Posterior vena cava (tissue), 2 donors: Measurements from ENCODE around the gene TMEM95. TPM values are rescaled to one million over a fixed set of nuclear protein-coding genes. Genes with fewer than 3 reads are reported as not detected.
"Not testable (repeated sequence)": the region's sequence is repeated elsewhere in the genome, so short reads cannot be mapped to it uniquely, and the experiment has no call there.

Experiments used
- DNase-seq: peaks from one replicate; pipeline ENCODE4 v3.0.0-alpha.2; 2020; ENCODE audit warnings: low spot score
- intact Hi-C, 2 donors: fragments of 100-400 bp; cut with DNase I; formaldehyde crosslinking; loops; one replicate each; pipeline versions ENCODE4 v1.14.1 to v1.14.2; 2022 to 2023
- total RNA-seq, 2 donors: library from RNA; stranded (reverse); fragmentation: NEBNext Ultra II Directional; extraction: Animal tissue kit (Norgen Biotek cat#: 25700); gene quantifications; one replicate each; pipeline ENCODE4 v1.2.1, GENCODE V29; 2021
- donor health status: DM: yes; HTN: yes; CAD: no.
- donor health status: DM: yes; HTN: yes; CAD: no.

TMEM95 gene
- total RNA-seq, 2 donors from 2014 or later = not detected

GRCh38 chr17:7365963-7366362, 11.0 kb downstream of the TMEM95 start:
- intact Hi-C loops, DNase-seq: not testable (repeated sequence)

GRCh38 chr17:7367083-7367482, 12.1 kb downstream of the TMEM95 start:
- intact Hi-C loops = no loop called here
- no peak for DNase-seq

- intact Hi-C loops = no loop called here
Measured at GRCh38 chr17:7367918-7368598, 13.1 kb downstream of the TMEM95 start.

GRCh38 chr17:7368599-7368994, 13.6 kb downstream of the TMEM95 start:
- intact Hi-C loops, DNase-seq: not testable (repeated sequence)

More at GRCh38 chr17:7367918-7368598, 13.1 kb downstream of the TMEM95 start:
- no peak for DNase-seq

- intact Hi-C loops = no loop called here
- no peak for DNase-seq
Measured at GRCh38 chr17:7369825-7370224, 14.9 kb downstream of the TMEM95 start.

GRCh38 chr17:7370853-7371252, 15.9 kb downstream of the TMEM95 start:
- intact Hi-C loops = no loop called here

GRCh38 chr17:7374353-7374752, 19.4 kb downstream of the TMEM95 start:
- no peak for DNase-seq
- intact Hi-C loops = no loop called here

More at GRCh38 chr17:7370853-7371252, 15.9 kb downstream of the TMEM95 start:
- DNase-seq = no peak

GRCh38 chr17:7379134-7379533, 24.2 kb downstream of the TMEM95 start:
- no peak for DNase-seq
- intact Hi-C loops = no loop called here

GRCh38 chr17:7380321-7380720, 25.4 kb downstream of the TMEM95 start:
- intact Hi-C loops = no loop called here

GRCh38 chr17:7380855-7381683, 26.1 kb downstream of the TMEM95 start, which contains the start of gene TNK1:
TNK1 (plus strand) TSS chr17:7381089; CDS start chr17:7382927, 1,838 bp downstream.
- intact Hi-C loops = no loop called here
- no peak for DNase-seq

More at GRCh38 chr17:7380321-7380720, 25.4 kb downstream of the TMEM95 start:
- DNase-seq = no peak

- no peak for DNase-seq
- intact Hi-C loops = no loop called here
Measured at GRCh38 chr17:7382901-7383300, 27.9 kb downstream of the TMEM95 start.

GRCh38 chr17:7383371-7383741, 28.4 kb downstream of the TMEM95 start:
- DNase-seq = no peak
- intact Hi-C loops = no loop called here

- intact Hi-C loops = no loop called here
- no peak for DNase-seq
Measured at GRCh38 chr17:7383742-7384488, 29.0 kb downstream of the TMEM95 start.

GRCh38 chr17:7384489-7385081, 29.6 kb downstream of the TMEM95 start:
- intact Hi-C loops = no loop called here
- DNase-seq = no peak

GRCh38 chr17:7388856-7389255, 33.9 kb downstream of the TMEM95 start:
- DNase-seq = no peak
- intact Hi-C loops = loop anchor here in 1 of 2 donors (1.0 kb wide), 1 partner anchor 11 kb away; no protein-coding TSS in a partner anchor

GRCh38 chr17:7389924-7390910, 35.3 kb downstream of the TMEM95 start:
- DNase-seq = no peak
- intact Hi-C loops = loop anchor here in 1 of 2 donors (1.0 kb wide), 1 partner anchor 12 kb away; no protein-coding TSS in a partner anchor

- intact Hi-C loops = no loop called here
- DNase-seq = no peak
Measured at GRCh38 chr17:7391307-7391706, 36.4 kb downstream of the TMEM95 start.
